ENCODE data around the gene ALOX12.

The ALOX12 gene

DNA sequence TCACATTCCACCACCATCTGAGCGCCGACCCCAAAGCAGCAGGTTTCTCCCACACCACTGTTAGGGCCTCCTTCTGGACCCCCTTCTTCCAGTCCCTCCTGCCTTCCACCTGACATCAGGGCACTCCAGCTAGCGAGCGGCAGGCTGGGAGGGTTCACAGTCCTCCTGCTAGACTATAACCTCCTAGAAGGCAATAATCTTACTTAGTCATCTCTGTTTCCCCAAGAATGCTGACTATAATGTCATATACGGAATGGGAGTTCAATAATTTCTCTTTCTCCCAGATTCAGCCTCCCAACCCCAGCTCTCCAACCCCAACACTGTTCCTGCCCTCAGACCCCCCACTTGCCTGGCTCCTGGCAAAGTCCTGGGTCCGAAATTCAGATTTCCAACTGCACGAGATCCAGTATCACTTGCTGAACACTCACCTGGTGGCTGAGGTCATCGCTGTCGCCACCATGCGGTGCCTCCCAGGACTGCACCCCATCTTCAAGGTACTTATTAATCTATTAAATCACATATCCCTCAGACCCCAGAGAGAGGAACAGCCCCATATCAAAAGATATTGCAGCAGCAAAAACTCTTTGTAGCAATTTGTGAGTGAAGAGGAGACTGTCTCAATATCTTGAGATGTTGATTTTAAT, 5.6 kb downstream of the ALOX12 start:
- peak in 2 of 56 donors; percentile 9 to 28 for DNase-seq

GRCh38 chr17:7002288-7003047, 6.6 kb downstream of the ALOX12 start:
- DNase-seq: no peak

GRCh38 chr17:7003745-7004144, 7.9 kb downstream of the ALOX12 start:
- no peak for DNase-seq

GRCh38 chr17:7004398-7005253, 8.8 kb downstream of the ALOX12 start:
- peak in 2 of 56 donors; percentile 19 to 76 for DNase-seq

DNA sequence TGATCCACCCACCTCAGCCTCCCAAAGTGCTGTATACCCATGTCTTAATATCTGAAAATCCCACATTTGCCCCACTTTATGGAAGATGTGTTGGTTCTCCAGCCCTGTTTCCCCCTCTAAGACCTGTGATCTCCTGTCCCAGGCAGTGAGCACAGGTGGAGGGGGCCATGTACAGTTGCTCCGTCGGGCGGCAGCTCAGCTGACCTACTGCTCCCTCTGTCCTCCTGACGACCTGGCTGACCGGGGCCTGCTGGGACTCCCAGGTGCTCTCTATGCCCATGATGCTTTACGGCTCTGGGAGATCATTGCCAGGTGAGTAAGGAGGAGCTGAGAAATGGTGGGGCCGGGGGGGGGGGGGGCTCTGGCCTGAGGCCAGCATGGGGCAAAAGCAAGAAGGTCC, 9.9 kb downstream of the ALOX12 start:
- no peak for DNase-seq

DNA sequence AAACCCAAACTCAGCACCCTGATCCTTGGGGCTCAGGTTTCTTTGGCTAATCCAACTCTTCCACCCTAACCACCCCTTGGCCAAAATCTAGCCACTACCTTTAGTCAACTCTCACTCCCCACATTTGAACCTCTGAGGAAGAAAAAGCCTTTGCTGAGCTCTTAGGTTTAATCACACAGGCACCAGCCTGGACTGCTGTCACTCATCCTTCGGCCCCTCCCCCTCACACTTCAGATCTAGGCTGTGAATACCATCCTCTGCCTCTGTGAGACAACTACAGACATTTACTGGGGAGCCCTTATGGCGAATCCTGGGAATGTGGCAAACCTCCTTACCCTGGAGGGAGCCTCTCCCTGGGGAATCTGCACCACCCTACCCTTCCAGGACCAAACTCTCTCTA, 11.3 kb downstream of the ALOX12 start:
- no peak for DNase-seq

DNA sequence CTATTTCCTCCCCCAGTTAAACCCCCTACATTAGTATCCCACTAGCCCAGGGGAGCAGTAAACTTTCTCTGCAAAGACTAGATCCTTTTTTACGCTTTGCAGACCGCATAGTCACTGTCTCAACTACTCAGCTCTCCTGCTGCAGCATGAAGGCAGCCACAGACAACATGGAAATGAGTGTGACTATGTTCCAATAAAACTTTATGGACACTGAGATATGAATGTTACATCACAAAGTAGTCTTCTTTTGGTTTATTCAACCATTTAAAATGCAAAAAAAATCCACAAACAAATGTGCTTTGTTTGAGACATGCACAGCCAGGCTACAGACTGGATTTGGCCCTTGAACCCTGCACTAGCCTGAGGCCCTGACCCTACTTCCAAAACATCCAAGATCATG, 14.7 kb downstream of the ALOX12 start:
- no peak for DNase-seq

GRCh38 chr17:7011415-7011814, 15.6 kb downstream of the ALOX12 start:
- DNase-seq: no peak

GRCh38 chr17:7011942-7012254, 16.0 kb downstream of the ALOX12 start:
- DNase-seq: no peak

- DNase-seq: peak; percentile 57 to 99 (median 95)
These were observed 18.6 kb downstream of the ALOX12 start for GRCh38 chr17:7014261-7014994.

DNA sequence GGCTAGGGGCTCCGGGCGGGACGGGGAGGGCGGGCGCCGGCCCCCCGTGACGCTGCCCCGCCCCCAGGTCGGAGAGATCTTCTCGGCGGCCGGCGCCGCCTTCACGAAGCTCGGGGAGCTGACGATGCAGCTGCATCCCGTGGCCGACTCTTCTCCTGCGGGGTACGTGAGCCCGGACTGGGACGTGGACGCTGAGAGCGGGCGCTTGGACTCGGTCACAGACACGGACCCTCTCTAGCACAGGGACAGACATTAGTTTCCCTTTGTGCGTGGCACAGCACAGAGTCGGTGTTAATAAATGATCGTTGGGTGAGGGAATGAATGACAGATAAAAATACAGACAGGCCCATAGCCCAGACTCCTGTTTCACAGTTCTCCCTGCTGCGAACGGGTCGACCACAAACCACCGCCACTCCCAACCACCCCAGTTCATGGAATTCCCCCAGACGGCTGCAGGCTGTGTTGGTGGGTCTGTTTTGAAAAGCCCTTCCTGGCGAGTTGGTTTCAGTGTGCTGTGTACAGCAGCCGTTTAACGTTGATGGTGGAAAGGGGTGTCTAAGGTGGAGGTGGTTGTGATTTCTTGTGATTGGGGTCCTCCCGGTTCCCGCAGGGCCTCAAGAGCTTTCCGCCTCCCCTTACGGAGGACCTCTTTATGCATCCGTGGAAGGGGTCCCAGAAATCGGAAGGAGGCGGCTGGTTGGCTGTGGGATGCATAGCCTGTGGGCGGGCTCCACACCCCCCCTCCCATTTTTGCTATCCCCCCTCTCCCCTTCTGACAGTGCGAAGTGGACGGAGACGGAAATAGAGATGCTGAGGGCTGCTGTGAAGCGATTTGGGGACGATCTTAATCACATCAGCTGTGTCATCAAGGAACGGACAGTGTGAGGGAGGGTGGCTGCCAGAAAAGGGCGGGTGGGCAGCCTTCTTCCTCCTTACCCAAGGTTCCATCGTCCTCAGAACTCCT, 19.4 kb downstream of the ALOX12 start:
- peak in 10 of 56 donors; percentile 48 to 94 (median 66) for DNase-seq

- no peak for DNase-seq
These were observed 20.6 kb downstream of the ALOX12 start for GRCh38 chr17:7016418-7016817.

DNA sequence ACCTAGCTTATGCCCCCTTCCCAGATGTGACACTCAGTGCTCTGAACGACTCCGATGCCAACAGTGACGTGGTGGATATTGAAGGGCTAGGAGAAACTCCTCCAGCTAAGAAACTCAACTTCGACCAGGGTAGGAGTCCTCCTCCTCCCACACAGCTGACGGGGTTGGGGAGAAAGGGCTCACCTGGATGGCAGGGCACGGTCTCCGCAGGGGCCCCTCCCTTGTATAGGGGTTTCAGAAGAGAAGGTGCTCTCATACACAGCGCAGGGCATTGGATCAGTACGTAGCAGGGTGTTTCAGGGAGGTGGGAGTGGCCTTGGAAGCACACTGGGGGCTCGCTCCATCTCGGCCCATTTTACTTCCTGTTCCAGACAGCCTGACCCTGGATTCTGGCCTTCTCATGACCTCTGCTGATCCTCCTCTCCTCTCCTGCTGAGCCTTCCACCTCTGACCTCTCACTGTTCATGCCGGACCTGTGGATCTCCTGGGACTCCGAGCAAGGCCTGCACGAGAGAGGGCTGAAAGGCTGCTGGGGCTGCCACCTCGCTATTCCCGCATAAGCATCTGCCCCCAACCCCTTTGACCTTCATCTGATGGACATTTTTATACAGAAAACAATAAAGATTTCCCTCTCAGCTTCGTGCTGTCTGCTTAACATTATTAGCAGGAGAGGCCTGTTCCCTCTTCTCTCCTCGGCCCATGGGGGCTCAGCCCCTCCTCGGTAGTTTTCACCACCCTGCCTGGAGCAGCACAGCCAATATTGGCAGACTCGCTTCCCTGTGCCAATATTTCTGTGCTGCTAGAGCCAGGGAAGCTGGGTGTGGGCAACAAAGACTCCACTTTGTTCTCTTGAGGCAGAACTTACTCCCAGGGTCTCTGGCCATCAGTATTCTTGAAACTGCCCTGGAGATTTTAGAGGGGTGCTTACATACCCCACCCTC, 21.3 kb downstream of the ALOX12 start:
- peak in 1 of 56 donors; percentile 22 for DNase-seq

DNA sequence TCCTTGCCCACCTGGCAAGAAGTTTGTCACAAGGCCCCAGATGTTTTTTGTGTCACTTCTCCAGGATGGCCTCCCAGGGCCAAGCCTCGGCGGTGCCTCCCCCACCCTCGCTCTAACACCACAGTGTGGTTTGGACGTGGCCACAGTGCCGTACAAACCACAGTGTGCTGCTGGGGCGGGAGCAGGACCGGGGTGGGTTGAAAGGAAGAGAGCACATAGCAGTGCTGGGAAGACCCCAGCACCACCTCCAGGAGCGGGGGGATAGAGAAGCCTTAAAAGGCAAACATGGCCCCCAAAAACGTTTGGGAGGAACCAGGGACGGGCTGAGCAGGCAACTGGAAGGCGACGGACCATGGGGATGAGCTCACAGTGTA, 22.0 kb downstream of the ALOX12 start:
- DNase-seq: no peak

- DNase-seq: peak in 13 of 56 donors; percentile 9 to 47 (median 26)
These were observed 22.6 kb downstream of the ALOX12 start for GRCh38 chr17:7018331-7018964.

DNA sequence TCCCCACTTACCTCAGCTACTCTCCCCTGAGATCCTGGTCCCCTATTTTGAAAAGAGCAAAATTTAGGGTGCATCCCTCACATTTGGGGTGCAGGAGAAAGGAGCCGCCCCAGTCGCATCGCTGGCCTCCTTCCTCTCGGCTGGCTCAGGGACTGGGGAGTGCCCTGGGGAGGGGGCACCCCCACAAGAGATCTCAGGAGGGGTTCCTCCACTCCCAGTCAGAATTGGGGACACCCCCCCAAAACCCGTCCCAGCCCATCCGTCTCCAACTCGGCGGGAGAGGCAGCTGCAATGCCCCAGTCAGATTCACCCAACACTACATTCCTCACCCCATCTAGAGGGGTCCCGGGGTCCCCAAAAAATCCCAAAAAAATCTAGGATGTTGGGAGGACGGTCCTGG, 23.5 kb downstream of the ALOX12 start:
- DNase-seq: no peak

DNA sequence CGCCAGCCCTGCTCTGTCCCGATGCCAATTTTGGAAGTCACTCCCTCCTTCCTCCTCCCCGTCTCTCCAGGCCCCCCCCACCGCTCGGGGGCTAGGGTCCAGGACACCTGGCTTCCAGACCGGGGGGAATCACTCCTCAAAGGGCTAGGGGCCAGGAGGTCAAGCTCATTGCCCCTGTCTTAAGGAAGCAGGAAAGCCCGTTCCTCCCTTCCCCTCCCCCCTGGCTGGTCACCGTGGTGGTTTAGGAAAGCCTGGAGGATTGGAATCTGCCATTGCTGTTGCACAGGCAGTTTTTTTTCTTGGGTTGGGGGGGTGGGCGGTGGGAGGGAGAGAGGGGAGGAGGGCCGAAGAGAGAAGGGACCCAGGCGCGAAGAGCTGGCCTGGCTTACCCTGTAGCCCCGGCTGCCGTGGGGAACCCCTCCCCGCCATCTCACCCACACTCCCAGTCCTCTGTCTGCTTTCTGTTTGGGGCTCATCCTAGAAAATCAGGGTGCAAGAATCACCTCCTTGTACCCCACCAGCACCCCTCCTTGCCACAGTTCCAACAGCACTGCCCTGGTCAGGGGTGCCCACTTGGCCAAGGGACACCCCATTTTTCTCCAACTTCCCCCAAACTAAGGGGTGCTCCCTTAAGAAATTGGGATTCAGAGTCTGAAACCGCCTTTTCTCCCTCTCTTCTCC, 24.1 kb downstream of the ALOX12 start:
- DNase-seq: peak in 22 of 56 donors; percentile 19 to 62 (median 39)
